HG02981 (cell line): ENCODE results near the gene ITGB3.
"Not testable (repeated sequence)": the region's sequence is repeated elsewhere in the genome, so short reads cannot be mapped to it uniquely, and the experiment has no call there.

ENCODE experiments used
- ATAC-seq: cut with Tn5 transposase; IDR thresholded peaks from one replicate; pipeline ENCODE4 v1.9.1; 2021; ENCODE audit warnings: mild to moderate bottlenecking, moderate library complexity; ENCODE audit not compliant: unreplicated experiment

ITGB3 gene

DNA sequence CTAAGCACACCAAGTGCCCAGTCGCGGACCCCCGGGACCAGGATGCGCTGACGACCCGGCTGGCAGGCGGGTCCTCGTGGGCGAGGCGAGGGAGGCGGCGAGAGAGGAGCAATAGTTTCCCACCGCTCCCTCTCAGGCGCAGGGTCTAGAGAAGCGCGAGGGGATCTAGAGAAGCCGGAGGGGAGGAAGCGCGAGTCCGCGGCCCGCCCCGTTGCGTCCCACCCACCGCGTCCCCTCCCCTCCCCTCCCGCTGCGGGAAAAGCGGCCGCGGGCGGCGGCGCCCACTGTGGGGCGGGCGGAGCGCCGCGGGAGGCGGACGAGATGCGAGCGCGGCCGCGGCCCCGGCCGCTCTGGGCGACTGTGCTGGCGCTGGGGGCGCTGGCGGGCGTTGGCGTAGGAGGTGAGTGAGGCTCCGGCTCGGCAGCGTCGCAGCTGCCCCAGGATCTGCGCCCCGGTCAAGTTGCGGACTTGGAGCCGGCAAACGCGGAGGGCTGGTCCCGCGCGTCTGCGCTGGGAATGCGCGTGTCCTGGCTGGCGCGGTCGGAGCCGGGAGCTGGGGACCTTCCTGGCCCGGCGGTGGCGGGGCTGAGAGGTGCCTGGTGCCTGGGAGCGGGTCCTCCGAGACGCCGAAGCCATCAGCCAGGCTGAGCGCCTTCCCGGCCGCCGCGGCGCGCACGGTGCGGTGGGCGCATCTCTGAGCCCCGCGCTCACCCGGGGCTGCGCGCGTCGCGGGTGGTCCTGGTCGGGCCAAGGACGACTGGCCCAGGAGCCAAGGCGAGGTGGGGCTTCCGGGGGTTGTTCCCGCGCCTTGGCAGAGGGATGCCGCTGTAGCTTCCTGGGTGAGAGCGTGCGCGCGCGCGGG, at the start of gene ITGB3:
TSS of gene ITGB3 (plus strand) at position 287 of the 862 bp plus-strand sequence. CDS start at position 322, 35 bp downstream.
- ATAC-seq = peak; percentile 82

DNA sequence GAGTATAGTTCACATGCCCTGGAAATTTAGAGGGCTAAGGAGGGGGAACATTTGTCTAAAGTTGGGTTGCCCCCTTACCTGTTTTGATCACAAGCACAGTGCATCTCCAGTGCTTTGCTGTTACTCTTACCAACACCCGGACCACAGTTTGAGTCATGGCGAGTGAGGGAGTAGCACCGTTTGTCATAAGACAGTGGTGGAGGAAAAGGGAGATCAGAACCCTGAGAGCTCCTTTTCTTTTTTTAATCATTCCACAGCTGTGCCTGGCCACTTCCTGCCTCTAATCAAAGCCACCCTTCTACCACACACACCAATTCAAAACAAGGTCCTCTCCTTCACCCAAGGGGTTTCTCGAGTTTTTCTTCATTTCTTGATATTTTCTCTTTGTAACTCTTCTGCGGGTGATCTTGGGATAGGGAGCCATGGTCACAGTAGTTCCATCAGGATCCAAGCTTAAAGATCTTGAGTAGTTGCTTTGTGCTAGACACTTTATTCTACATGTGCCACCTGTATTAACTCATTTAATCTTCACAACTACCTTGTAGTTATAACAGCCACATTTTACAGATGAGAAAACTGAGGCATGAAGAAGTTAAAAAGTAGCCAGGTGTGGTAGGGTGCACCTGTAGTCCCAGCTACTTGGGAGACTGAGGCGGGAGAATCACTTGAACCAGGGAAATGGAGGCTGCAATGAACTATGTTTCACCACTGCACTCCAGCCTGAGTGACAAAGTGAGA, 49.5 kb upstream of the ITGB3 start:
- no peak for ATAC-seq

DNA sequence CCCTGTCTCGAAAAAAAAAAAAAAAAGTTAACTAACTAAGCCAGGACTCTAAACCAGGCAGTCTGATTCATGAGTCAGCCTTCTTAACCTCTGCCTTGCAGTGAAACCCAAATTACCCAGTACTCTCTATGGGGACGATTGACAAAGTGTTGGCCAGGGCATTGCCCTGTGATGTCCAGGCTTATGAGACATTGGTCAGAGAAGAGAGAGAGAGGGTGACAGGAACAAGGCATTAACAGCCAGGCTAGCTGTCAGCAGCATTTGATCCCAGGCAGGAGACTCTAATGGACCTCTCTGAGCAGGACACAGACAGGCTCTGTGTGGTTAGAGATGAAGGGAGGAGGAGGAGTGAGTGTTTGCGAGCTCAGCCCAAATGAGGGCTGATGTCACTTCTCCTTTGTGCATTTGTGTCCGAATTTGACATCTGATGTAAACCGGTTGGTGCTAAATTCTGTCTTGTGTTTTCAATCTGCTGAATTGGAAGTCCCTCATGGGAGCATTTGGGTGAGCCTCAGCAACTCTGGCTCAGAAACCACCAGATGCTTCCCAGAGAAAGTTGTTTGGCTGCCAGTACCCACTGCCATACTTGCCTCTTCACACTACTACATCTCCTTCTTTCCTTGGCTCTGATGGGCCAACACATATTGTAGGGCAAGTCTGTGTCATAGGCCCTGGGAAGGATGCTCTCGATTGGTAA, 48.8 kb upstream of the ITGB3 start:
- ATAC-seq = peak; percentile 37

DNA sequence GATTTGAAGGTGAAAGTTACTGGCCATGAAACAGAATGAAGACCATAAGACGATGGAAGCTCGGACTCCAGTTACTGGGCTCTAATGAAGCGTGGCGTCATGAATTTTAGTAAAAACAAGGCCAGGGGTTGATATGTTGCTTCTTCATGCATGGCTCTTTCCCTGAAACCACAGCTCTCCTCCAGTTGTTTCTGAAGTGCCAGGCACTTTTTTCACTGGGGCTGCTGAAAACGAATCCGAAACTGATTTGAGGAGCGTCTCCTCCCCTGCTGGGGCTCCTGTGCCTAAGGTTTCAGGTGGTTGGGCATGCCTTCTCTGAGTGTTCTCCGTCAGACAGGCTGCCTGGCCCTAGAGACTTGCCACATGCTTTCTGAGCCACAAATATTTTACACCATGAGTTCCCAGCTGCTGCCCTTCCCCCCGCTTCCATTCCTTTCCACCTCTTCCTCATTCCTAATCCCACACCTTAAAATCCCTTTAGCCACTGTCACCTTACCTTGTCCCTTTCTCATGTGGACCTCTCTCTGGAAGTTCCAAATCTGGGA, 48.1 kb upstream of the ITGB3 start:
- peak; percentile 60 for ATAC-seq

DNA sequence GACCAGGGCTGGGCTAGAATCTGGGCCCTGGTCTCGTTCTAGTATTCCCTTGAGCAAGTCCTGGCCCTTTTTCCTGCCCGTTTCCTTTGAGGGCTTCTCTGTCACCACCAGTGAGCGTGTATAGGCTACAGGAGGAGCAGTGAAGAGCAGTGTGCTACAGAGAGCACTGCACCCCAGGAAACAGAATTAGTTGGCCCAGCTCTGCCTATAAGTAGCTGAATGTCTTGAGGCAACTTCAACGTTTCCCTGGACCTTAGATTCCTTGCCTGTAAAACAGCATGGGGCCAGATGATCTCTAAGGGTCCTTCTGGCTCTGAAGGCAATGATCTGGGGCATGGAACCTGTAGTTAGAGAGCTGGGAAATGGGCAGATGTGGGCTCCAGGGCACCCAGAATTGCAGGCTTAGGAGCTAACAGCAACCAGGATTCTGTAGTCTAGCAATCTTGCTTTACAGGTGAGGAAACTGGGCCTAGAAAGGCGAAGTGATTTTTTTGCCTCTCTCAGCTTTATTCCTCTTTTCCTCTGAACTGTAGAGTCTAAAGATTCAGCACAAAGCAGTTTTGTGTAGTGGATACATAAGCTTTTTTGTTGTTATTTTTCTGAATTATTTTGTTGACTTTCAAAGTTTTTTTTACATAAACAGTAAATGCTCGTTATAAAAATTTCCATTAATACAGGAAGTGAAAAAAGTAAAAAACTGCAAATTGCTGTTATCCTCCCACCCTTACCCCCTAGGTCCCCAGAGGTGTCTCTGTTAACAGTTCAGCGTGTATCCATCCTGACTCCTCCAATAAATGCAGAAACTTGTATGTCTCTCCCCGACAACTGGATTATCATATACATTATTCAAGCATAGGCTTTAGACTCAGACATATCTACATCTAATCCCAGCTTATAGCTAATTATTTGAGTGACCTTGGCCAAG, 46.2 kb upstream of the ITGB3 start:
- ATAC-seq = no peak

DNA sequence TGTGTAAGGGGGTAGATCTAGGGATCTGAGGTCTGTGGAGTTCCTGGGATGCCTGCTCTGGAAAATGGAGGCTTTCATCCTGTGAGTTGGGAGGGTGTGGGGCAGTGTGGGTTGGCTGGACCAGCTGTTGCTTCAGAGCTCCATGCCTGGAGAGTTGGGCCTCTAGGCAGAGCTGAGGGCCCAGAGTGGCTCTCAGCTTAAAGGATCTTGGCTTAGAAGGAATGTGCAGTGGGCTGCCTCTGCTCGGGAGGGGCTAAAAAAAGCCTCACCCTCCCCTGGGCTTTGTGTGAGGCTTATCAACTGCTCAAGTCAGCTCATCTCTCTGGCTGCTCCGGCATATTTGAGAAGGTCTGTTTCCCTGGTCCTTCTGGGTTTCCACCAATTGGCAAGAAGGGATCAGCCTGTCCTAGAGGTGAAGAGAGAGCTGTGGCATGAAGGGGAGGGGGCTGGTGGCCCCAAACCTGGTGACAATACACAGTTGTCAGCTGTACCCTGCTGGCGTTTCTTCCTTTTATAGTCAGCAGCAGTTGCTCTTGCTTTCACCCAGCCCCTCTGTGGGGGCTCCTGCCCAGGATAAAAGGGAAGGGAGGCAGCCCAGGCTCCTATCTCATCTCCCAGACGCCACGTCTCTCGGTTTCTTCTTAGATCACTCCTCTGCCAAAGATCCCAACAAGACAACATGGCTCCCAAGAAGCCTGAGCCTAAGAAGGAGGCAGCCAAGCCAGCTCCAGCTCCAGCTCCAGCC, 44.7 kb upstream of the ITGB3 start, which contains the start of gene MYL4:
TSS of gene MYL4 (plus strand) at position 605 of the 745 bp plus-strand sequence. CDS start at position 680, 75 bp downstream.
- ATAC-seq = no peak

DNA sequence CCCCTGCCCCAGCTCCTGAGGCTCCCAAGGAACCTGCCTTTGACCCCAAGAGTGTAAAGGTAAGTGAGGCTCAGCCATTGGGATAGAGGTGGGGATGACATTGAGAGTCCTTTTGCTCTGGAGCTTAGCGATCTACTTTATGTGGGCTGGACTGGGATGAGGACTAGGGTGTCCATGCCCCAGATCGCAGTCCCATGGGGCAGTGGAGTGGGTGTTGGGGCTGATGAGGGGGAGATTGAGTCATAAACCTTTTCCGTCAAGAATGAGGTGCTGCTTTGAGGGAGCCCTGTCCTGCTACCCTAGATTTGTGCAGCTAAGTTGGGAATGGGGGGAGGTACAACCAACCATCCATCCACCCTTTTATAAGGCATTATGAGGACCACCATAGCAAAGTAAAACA, 44.1 kb upstream of the ITGB3 start:
- ATAC-seq = no peak

DNA sequence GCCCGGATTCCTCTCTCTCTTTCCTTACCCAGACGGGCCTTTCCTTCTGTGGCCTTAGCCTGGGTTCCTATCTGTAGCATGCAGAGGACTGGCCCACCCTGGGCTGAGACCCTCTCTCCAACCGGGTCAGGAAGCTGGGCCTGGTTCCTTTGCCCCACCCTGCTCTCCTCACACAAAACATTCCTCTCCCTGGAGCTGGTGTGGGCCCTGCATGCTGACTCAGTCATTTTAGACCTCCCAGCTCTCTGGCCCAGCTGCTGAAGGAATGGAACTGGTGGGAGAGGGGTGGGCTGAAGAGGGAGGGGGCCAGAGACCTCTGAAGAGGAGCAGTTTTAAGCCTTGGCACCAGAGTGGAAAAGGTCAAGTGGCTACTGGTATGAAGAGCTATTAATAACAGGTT, 43.5 kb upstream of the ITGB3 start:
- ATAC-seq = no peak

DNA sequence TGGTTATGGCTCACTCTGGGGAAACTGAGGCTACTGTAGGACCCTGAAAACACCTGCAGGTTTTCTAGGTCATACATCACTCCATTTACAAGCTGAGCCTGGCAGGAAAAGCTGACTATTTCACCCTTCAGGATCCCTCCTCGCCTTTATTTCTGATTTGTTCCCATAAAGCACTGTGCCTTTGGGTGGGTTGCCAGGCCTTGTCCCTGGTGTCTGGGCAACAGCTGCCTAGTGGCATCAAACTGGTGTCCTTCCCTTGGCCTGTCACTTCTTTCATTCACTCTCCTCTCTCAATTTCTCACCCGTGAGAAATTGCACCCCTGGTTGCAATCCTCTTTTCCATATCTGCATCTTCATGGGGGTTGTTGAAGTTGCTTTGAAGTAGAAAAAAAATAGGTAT, 42.8 kb upstream of the ITGB3 start:
- ATAC-seq = no peak

DNA sequence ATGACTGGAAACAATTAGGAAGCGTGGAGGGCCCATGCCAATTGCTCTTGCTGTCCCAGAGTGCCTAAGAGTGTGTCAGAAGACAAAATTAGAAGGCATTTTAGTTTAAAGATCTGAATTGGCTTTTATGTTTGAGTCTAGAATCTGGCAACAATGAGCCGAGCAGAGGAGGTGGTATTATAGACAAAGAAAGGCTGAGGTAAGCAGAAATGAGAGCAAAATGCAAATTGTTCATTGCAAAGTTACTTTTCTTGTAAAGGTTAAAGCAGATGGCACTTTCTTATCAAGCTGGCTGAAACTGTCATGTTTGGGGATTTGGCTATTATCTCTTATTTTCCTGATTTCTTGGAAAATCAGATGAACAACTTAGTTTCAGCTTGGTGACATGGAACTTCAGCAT, 41.2 kb upstream of the ITGB3 start:
- no peak for ATAC-seq

DNA sequence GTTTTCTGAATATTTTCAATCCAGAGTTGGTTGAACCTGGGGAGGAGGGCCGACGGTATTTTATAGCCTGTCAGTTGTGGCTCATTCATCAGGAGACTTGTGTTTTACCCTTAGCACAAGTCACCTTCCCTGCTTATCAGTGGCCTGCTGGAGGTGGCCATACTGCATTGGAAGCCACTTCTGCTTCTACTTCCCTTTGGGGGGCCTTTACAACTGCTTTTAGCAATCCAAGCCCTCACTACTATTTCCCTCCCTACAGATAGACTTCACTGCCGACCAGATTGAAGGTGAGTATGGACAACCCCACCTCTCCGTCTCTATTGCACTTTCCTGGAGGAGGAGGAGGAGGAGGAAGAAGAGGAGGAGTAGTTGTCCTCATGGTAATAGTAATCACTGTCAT, 40.1 kb upstream of the ITGB3 start:
- ATAC-seq = no peak

DNA sequence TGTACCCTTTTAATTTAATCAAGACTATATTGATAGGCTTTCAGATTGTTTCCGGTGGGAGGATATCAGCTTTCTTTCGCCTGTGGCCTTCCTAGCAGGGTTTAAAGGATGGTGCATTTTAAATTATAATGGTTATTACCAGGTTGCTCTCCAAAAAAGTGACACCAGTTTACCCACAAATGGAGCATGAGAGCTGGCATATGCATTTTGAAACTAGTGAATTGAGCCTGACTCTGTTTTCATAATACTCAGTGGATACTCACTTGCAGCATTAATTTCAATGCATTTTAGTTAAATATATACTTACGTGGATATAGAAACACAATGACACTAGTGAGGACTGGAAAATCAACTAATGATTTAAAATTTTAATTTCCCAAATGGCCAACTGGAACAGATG, 38.7 kb upstream of the ITGB3 start:
- ATAC-seq = no peak

DNA sequence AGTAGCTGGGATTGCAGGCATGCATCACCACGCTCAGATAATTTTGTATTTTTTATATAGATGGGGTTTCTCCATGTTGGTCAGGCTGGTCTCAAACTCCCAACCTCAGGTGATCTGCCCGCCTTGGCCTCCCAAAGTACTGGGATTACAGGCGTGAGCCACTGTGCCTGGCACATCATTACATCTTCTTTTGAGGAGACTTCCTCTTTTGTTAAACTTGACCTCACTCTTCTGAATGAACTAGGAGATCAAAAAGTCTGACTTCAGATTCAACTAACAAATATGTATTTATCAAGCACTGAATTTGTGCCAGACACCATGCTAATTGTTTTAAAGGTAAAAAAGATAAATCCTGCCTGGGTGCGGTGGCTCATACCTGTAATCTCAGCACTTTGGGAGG, 36.8 kb upstream of the ITGB3 start:
- not testable (repeated sequence) for ATAC-seq

DNA sequence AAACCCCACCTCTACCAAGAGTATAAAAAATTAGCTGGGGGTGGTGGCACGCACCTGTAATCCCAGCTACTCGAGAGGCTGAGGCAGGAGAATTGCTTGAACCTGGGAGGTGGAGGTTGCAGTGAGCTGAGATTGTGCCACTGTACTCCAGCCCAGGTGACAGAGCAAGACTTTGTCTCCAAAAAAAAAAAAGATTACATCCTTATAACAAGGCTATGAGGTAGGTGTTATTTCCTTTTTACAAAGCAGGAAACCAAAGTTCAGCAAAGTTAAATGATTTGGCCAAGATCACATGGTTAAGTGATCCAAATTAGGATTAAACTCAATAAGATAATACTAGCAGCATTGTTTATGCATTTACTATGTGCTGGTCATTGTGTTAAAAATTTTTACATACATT, 36.3 kb upstream of the ITGB3 start:
- not testable (repeated sequence) for ATAC-seq

DNA sequence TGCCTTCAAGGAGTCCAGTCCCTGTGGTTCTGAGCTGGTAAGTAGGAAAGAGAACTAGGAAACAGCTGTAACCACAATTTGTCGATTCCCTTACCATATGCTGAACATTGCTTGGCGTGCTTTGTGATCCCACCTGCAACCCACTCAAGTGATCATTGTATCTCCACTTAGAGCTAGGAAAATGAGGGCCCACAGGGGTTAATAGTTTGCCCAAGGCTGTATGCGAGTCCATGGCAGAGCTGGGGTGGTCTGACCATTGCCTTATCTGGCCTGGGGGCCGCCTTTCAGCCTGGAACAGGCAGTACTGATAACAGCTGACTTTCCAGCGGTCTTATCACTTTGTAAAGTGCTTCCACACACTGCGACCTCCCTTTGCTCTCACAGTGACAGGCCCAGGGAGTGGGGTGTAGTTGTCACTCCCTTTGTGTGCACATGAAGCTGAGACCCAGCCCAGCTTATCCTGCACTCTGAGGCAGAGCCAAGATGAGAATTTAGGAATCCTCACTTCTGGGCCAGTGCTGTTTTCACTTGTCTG, 34.7 kb upstream of the ITGB3 start:
- ATAC-seq = no peak

DNA sequence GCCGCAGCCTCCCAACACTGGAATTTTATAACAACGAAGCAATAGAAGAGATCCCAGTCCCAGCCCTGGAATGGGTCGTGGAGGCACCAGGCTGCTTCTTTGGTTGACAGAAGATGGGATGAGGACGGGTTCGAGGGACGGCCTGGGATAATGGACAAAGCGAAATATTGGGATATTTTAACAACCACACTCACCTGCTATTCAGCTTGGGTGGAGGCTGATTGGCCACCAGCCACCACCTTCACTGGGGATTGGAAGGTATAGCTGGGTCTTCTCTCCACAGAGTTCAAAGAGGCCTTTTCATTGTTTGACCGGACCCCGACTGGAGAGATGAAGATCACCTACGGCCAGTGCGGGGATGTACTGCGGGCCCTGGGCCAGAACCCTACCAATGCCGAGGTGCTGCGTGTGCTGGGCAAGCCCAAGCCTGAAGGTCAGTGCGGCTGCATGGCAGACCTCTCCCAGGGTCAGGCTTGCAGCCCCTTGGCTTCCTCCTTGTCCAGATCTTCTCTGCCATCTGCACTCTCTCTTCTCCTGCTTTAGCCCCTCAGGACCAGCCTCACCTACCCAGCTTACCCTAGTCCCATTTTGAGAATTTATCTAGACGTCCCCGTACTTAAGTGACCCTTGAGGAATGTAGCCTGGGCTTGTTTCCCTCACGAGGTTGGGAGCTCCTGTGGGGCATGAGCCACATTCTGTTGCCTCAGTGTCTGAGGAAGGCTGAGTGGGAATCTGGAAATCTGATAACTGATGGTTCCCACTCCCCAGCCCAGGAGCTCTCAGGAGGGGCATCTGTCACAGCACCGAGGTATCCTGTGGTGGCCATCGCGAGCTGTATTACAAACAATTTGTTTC, 33.8 kb upstream of the ITGB3 start:
- no peak for ATAC-seq

DNA sequence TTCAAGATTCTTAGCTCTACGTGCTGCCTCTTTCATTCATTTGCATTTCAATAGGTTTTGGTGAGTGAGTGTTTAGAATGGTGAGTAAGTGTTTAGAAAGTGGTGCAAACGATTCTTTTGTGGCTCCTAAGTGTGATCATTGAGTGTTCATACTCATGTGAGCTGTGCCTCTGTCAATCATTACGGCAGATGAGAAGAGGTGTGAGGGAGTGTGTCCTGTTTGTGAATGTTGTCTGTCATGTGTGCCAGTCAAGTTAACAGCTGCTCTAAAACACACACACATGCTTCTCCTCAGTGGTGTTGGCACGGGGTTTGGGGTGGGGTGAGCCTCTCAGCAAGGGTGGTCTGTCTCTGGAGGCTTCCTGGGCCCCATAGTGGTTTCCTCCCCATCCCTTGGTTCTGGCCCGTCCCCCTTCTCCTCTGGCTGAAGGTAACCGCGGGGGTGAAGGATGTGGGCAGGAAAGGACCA, 33.1 kb upstream of the ITGB3 start:
- ATAC-seq = no peak

DNA sequence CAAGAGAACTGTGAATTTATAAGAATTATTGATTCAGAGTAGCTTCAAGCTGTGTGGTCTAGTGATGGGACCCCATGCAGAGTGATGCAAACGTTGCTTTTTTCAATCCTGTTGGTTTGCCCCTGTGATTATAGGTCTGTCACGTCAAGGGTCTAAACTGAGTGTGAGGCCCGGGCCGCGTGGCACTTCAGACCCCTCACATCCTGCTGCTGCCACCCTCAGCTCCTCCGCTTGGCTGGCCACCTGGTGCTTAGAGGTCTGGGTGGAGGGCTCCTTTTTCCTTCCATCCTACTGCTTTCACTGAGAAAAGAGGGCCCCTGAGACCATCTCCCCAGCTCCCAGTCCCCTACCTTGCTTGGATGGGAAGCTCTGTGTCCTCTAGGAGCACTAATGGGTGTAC, 32.5 kb upstream of the ITGB3 start:
- ATAC-seq = no peak
